HG03460 (cell line): ENCODE measurements around the gene ONECUT2.

Experiments used
- ATAC-seq: cut with Tn5 transposase; IDR thresholded peaks from one replicate; pipeline ENCODE4 v1.9.1; 2021; ENCODE audit not compliant: unreplicated experiment

Gene ONECUT2

DNA sequence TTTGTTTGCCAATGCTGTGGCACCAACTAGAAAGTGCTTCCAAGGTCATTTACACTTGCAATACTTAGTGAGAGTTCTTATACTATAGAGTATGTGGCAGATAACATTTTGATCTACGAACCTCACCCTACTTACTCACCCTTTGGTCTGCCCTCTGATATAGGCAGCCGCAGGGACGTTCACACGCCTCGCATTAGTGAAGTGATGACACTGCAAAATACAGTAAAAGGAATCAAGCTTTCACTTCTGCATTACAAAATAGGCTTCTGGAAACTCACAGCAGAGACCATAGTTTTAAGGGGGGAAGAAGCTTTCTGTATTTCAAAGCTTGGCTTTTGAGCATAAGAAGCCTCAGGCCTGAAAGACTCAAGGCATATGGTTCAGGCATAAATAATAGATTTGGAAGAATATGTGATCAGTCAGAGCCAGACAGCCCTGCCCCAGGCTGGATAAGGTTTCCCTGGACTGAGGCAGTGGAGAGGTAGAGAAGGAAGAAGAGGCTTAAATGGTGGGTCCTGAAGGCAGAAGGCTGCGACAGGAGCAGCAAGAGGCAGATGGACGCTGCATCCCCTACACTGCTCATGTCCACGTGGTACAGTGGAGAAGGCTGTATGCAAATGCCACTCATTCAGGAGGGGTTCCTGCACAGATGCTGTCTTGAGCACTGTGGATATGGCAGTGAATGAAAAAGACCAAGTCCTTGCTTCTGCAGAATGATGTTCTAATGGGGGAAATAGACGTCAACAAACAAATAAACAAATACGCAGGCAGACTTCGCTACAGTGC is 88.2 kb downstream of the ONECUT2 start:
- no peak for ATAC-seq

DNA sequence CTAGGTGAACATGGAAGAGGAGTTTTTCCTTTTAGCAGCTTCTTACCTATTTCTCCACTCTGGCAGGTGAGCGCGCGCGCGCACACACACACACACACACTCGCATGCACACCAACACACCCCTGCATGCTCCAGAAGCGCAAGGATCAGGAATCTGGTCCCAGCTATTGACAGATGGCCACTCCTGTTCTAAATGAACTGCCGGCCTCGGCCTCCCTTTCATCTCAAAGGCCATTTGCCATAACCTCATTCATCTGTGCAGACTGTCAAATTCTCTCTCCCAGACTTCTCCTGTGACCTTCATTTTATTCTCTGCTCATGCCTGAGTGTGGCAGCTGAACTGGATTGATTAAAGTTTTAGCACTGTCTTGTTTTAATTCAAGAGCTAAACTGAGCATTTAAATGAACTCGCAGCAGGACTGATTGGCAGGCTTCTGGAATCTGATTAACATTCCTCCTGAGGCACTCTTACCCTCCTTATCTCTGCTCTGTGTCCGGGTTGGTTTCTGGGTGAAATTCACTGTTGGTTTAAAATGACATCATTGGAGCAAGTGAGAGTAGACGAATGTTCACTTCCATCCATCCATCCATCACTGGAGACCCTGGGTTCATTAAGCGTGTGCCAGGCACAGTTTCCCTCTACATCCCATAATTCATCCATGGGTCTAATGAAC is 92.5 kb downstream of the ONECUT2 start:
- no peak for ATAC-seq

DNA sequence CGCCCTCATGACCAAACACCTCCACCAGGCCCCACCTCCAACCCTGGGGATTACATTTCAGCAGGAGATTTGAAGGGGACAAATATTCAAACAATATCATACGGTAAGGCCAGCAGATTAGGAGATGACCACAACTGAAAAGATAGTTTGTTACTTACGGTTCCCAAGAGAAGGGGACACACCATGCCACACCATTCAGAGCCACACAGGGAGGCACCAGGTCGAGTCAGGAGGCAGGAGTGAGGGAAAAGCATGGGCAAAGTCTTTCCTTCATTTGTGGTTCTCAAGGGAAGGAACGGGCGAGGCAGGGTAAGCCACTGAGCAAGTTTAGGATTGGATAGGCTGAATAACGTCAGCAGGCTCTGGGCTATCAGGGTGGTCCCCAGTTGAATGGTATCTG is 94.0 kb downstream of the ONECUT2 start:
- no peak for ATAC-seq

DNA sequence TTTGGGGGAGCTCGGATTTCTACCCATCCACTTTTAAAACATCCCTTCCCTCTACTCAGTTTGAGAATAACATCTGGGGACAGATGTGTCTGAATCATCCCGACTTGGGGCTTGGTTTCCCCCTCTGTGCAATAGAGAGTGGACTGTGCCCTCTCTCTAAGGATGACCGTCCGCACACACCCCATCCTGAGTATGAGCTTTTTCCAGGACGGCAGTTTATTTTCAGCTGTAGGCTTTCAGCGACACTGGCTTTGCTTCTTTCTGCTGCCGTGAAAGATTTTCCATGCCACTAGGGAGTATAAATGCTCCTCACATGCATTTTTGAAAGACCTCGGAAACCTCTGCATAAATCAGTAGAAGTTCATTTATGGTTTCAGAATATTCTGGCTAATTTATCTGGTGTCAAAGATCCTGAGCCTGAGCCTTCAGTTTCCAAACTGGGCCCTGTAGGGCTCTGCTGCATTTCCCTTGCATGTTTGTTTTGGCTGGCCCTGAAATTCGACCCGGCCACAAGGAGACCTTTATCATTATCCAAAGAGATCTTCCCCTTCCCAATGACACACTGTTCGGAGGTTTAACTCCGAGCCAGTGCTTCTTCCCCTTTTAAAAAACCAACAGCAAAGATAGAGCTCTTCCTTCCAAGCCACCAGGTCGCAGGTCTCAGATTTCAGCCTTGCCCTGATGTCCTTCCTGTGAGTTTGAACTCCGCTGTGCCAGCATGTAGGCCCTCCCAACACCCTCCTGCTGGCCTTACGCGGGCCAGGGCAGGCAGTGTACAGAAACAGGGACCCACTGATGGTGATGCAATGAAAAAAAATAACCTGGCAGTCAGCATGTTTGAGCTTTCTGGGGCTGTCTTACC is 98.1 kb downstream of the ONECUT2 start:
- ATAC-seq, result no peak

DNA sequence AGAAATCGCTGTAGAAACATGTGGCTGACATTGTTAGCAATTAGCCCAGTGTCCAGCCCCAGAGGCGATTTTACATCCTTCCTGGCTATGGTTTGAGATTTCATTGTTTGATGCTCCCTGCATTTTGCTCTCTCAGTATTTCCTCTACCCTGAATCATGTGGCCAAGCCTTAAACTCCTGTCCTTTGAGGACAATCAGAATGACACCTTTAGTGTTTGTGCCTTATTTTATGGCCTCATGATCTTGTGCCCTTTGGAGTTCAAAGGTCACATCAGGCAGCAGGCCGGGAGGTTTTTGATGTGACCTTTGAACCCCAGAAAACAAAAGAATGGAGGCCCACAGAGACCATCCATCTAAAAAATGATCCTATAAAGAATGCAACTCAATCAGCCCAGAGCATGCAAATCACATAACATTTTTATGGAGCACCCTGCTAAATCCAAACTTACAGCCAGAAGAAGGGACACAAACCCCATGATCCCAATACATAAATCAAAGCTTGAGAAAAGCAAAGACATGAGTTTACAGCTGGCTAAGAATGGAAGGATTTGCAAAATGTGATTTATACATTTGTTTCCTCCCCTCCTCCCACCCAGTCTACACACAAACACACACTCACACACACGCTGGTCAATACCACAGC is 98.8 kb downstream of the ONECUT2 start:
- ATAC-seq, result no peak

DNA sequence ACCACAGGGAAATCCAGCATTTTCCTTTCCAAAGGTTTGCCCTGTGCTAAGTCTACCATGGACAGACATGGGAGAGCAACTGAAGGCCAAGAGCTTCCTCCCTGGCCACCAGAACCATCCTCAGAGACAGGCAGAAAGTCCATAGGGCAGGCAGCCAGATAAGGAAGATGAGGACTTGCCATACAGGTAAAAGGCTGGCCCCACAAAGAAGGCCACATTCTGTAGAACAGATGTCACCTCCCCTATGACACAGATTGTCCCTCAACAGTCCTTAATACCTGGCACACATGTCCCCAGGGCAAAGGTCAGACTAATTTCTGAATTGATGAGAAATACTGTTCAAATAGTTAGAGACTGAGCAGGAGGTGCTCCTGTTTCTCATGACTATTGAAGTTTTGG is 99.3 kb downstream of the ONECUT2 start:
- no peak for ATAC-seq

DNA sequence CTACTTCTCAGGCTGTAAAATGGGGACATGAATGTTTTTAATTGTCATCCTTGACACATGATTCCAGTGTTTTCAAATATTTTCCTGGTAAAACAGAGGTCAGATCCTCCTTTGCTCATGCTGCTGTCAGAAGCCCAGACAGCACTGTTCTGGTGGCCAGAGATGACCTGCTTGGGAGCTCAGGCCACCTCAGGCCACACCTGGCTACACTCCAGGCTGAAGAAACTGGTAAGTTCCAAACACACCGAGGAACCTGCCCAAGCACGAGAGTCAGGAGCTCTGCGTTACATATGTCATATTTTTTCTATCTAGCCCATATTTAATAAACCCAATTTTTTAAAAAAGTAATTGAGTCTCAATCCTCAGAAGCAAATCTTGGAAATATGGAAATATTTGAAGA is 103.4 kb downstream of the ONECUT2 start:
- no peak for ATAC-seq

DNA sequence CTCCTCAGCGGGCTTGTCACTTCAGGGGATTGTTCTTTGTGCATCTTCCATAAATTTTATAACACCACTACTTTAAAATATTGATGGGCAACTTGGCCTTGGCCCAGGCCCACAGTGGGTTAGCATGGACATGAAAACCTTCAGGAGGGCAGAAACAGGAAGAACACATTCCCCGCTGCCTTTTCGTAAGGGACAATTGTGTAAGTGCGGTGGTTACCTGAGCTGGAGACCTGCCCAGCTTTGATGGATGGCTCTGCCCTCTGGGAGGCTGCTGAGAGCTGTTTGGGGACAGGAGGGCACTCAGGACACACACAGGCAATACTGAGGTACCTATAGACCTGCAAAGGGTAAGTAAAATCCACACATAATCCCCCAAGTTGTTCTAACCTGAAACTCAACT is 104.5 kb downstream of the ONECUT2 start:
- ATAC-seq, result no peak
